NCI-H2196 treated with DMSO at 0.1 percent for 48 hours (cell line): ENCODE results near the gene CLDN6.
A peak's percentile ranks its signal among the peaks of the same experiment; 100 is the strongest.

Experiments used
- DNase-seq: peaks from one replicate; lab custom pipeline; 2025; ENCODE audit not compliant: unreplicated experiment; lab: John Stamatoyannopoulos, UW

CLDN6 gene

GRCh38 chr16:3013998-3014690, 3.8 kb downstream of the CLDN6 start:
- DNase-seq: no peak

GRCh38 chr16:3013491-3013951, 4.5 kb downstream of the CLDN6 start:
- DNase-seq: no peak

GRCh38 chr16:3012828-3013420, 5.1 kb downstream of the CLDN6 start, which contains the start of gene CLDN9:
TSS of gene CLDN9 (plus strand) at chr16:3012923. CDS start at chr16:3013363, 440 bp downstream.
- DNase-seq: peak; percentile 20

GRCh38 chr16:3012246-3012645, 5.7 kb downstream of the CLDN6 start:
- peak; percentile 75 for DNase-seq

GRCh38 chr16:3010510-3010909, 7.5 kb downstream of the CLDN6 start:
- no peak for DNase-seq

GRCh38 chr16:3009568-3010390, 8.2 kb downstream of the CLDN6 start:
- DNase-seq: peak; percentile 32

GRCh38 chr16:3008690-3009037, 9.3 kb downstream of the CLDN6 start:
- DNase-seq: no peak

GRCh38 chr16:3007957-3008689, 9.9 kb downstream of the CLDN6 start:
- no peak for DNase-seq

- no peak for DNase-seq
Observed at GRCh38 chr16:3007059-3007956, 10.7 kb downstream of the CLDN6 start.

- DNase-seq: peak; percentile 30
Observed at GRCh38 chr16:3004781-3005284, 13.2 kb downstream of the CLDN6 start.

- DNase-seq: no peak
Observed at GRCh38 chr16:3004319-3004718, 13.7 kb downstream of the CLDN6 start.

GRCh38 chr16:3003582-3004270, 14.3 kb downstream of the CLDN6 start:
- peak; percentile 98 for DNase-seq

GRCh38 chr16:3001316-3001715, 16.7 kb downstream of the CLDN6 start:
- DNase-seq: no peak

GRCh38 chr16:3000540-3000939, 17.4 kb downstream of the CLDN6 start:
- no peak for DNase-seq

- no peak for DNase-seq
Observed at GRCh38 chr16:2999929-3000328, 18.1 kb downstream of the CLDN6 start.

GRCh38 chr16:2996298-2996697, 21.7 kb downstream of the CLDN6 start:
- no peak for DNase-seq

- no peak for DNase-seq
Observed at GRCh38 chr16:2992383-2993081, 25.5 kb downstream of the CLDN6 start.

GRCh38 chr16:2991566-2992261, 26.3 kb downstream of the CLDN6 start:
- DNase-seq: no peak
